HG02884 (cell line): ENCODE measurements around the gene BAIAP2L2.
"Not testable (repeated sequence)": the region's sequence is repeated elsewhere in the genome, so short reads cannot be mapped to it uniquely, and the experiment has no call there.

Experiments
- ATAC-seq: cut with Tn5 transposase; IDR thresholded peaks from one replicate; pipeline ENCODE4 v1.9.1; 2021; ENCODE audit warnings: mild to moderate bottlenecking, moderate library complexity; ENCODE audit not compliant: unreplicated experiment

The BAIAP2L2 gene

DNA sequence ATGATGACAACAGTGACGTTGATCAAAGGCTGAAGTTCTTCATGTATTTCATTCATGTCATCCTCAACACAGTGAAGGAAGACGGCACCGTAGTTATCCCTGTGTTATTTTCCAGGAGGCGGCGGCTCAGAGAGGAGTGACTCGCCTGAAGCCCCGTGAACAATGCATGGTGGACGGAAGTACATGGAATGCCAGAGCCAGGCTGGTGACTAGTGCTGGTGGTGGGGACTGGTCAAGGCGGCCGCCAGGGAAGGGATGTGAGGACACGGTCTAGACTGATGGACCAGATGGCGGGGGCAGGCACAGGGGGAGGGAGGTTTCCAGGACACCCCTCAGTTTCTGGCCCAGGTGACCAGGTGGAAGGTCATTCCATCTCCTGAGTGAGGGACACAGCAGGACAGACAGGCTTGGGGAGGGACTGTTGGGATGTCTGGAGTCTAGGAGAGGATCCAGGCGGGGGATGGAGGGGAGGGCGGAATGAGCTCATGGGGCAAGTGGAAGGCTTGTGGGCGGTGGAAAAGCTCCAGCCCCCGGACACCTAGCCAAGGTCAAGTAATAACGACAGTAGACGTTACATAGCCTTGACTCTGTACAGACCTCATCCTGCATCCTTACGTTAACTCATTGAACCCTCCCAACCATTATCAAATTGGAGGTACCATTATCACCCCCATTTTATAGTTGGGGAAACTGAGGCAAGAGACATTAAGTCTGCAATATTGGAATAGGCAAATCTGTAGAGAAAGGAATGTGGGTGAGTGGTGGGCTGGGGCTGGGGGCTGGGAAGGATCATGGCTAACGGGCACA, 69.3 kb downstream of the BAIAP2L2 start:
- ATAC-seq = no peak

GRCh38 chr22:38038890-38039812, 71.3 kb downstream of the BAIAP2L2 start:
- ATAC-seq = no peak

- no peak for ATAC-seq
Measured at GRCh38 chr22:38038426-38038825, 72.1 kb downstream of the BAIAP2L2 start.

GRCh38 chr22:38037367-38038150, 72.9 kb downstream of the BAIAP2L2 start:
- ATAC-seq = not testable (repeated sequence)

DNA sequence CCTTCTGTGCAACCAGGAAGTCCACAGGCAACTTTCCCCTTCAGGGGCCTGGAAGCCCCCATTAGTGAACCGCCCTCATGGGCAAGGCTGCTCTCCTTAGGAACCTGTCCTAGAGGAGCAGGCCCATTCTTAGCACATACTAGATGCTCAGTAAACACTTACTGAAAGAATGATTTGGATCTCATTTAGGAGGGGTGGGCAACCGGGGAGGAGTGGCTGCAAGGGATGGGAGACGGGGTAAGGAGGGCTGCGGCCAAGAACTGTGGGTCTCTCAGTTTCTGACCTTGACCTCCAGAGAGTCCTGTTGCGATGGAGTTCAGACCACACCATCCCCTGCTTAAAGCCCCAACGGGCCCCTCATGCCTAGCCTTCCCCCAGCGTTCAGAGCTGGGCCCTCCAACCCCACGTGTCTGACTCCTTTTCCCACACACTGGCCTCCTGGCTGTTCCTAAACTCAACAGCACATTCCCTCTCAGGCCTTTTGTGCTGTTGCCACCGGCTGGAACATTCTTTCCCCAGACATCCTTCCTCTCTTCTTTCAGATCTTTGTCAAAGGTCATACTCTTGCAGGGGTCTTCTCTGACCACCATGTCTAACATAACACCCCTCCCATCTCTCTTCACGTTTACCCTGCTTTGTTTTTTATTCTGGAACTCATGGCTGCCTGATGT, 74.0 kb downstream of the BAIAP2L2 start:
- ATAC-seq = no peak

- no peak for ATAC-seq
Measured at GRCh38 chr22:38035530-38035885, 75.0 kb downstream of the BAIAP2L2 start.
